Smooth muscle cell of the coronary artery (primary cell): Measurements from ENCODE around the gene HEMK1. TPM values are rescaled to one million over a fixed set of nuclear protein-coding genes. Genes with fewer than 3 reads are reported as not detected.

ENCODE experiments used
- total RNA-seq: library from RNA; depleted of rRNA; stranded (reverse); fragments of >200 nt; gene quantifications from 2 replicates; pipeline ENCODE4 v1.2.3, GENCODE V29; 2014; ENCODE audit warnings: low replicate concordance

Gene HEMK1
- 9.1 and 19.6 TPM in 2 replicates for total RNA-seq

GRCh38 chr3:50568947-50569749 is at the start of gene HEMK1:
TSS of gene HEMK1 (plus strand) at chr3:50569522. CDS start at chr3:50571105, 1,583 bp downstream.

GRCh38 chr3:50567386-50568167 is 1.7 kb upstream of the HEMK1 start, which contains the start of gene C3orf18:
TSS of gene C3orf18 (minus strand) at chr3:50567747. CDS start at chr3:50565699, 2,048 bp downstream.

GRCh38 chr3:50611464-50612233 is 42.3 kb downstream of the HEMK1 start, which contains the start of gene CISH:
TSS of gene CISH (minus strand) at chr3:50611774. CDS start at chr3:50611650, 124 bp downstream.

GRCh38 chr3:50617096-50617791 is 47.9 kb downstream of the HEMK1 start, which contains the start of gene MAPKAPK3:
TSS of gene MAPKAPK3 (plus strand) at chr3:50617151. CDS start at chr3:50617566, 415 bp downstream.

Other genes starting within 250 kb of the HEMK1 start
- 63.8 and 67.0 TPM in 2 replicates for gene HYAL2, start 246.8 kb upstream of the HEMK1 start, total RNA-seq
- 11.5 and 15.5 TPM in 2 replicates for gene TUSC2, start 241.3 kb upstream of the HEMK1 start, total RNA-seq
- 16.4 and 31.6 TPM in 2 replicates for gene RASSF1, start 228.7 kb upstream of the HEMK1 start, total RNA-seq
- gene ZMYND10, start 223.8 kb upstream of the HEMK1 start, total RNA-seq = 0.70 and 1.1 TPM in 2 replicates
- 23.2 and 30.0 TPM in 2 replicates for gene NPRL2, start 218.7 kb upstream of the HEMK1 start, total RNA-seq
- 32.7 and 33.1 TPM in 2 replicates for gene CYB561D2, start 218.7 kb upstream of the HEMK1 start, total RNA-seq
- gene TMEM115, start 210.0 kb upstream of the HEMK1 start, total RNA-seq = 27.1 and 28.9 TPM in 2 replicates
- under 0.01 TPM in 1 of 2 replicates, not detected in the other for gene CACNA2D2, start 65.9 kb upstream of the HEMK1 start, total RNA-seq
- 8.4 and 13.9 TPM in 2 replicates for gene C3orf18, start 1.8 kb upstream of the HEMK1 start, total RNA-seq
- 0.94 and 0.98 TPM in 2 replicates for gene CISH, start 42.3 kb downstream of the HEMK1 start, total RNA-seq
- gene MAPKAPK3, start 47.6 kb downstream of the HEMK1 start, total RNA-seq = 26.1 and 27.1 TPM in 2 replicates
- 0.12 and 0.15 TPM in 2 replicates for gene DOCK3, start 105.4 kb downstream of the HEMK1 start, total RNA-seq